Measurements from ENCODE around the gene MCTP1.

Gene MCTP1

GRCh38 chr5:94748212-94748611 is 536.7 kb downstream of the MCTP1 start:
- TF ChIP-seq CTCF (IDR thresholded peaks at IDR 0.05; ENCODE audit: extremely low read depth, missing control alignments) = no peak
- no peak for DNase-seq (ENCODE audit: low spot score)

GRCh38 chr5:94747371-94747770 is 537.5 kb downstream of the MCTP1 start:
- no peak for TF ChIP-seq CTCF (IDR thresholded peaks at IDR 0.05; ENCODE audit: extremely low read depth, missing control alignments)

GRCh38 chr5:94746731-94747124 is 538.2 kb downstream of the MCTP1 start:
- peak; percentile 20 for DNase-seq (ENCODE audit: low spot score)

More at GRCh38 chr5:94747371-94747770, 537.5 kb downstream of the MCTP1 start:
- DNase-seq (ENCODE audit: low spot score) = no peak

GRCh38 chr5:94745786-94746730 is 538.8 kb downstream of the MCTP1 start:
- no peak for TF ChIP-seq CTCF (IDR thresholded peaks at IDR 0.05; ENCODE audit: extremely low read depth, missing control alignments)
- DNase-seq (ENCODE audit: low spot score) = peak; percentile 57

More at GRCh38 chr5:94746731-94747124, 538.2 kb downstream of the MCTP1 start:
- TF ChIP-seq CTCF (IDR thresholded peaks at IDR 0.05; ENCODE audit: extremely low read depth, missing control alignments) = no peak

GRCh38 chr5:94744906-94745305 is 540.0 kb downstream of the MCTP1 start:
- DNase-seq (ENCODE audit: low spot score) = no peak
- TF ChIP-seq CTCF (IDR thresholded peaks at IDR 0.05; ENCODE audit: extremely low read depth, missing control alignments) = no peak

GRCh38 chr5:94742852-94743251 is 542.0 kb downstream of the MCTP1 start:
- no peak for TF ChIP-seq CTCF (IDR thresholded peaks at IDR 0.05; ENCODE audit: extremely low read depth, missing control alignments)
- no peak for DNase-seq (ENCODE audit: low spot score)

GRCh38 chr5:94740286-94740685 is 544.6 kb downstream of the MCTP1 start:
- no peak for TF ChIP-seq CTCF (IDR thresholded peaks at IDR 0.05; ENCODE audit: extremely low read depth, missing control alignments)
- no peak for DNase-seq (ENCODE audit: low spot score)

Measured in GM20000 (cell line).